SK-N-SH treated with all-trans-retinoic acid at 6 μM for 48 hours (cell line): ENCODE measurements around the gene DES.
"Not testable (repeated sequence)": the region's sequence is repeated elsewhere in the genome, so short reads cannot be mapped to it uniquely, and the experiment has no call there.

Source experiments
- TOX ChIP-seq: fragments of 250-450 bp; sonication (Bioruptor Pico); IDR thresholded peaks from 2 replicates; pipeline ENCODE4 v1.8.0; 2021; ENCODE audit warnings: mild to moderate bottlenecking, moderate library complexity, borderline replicate concordance
- ZC3H10 ChIP-seq: fragments of 250-450 bp; sonication (Bioruptor Pico); IDR thresholded peaks from 2 replicates; pipeline ENCODE4 v1.5.1; 2021; ENCODE audit warnings: mild to moderate bottlenecking, moderate library complexity
- ZNF565 ChIP-seq: fragments of 450-650 bp; formaldehyde crosslinking; conservative IDR thresholded peaks from 2 replicates; pipeline ENCODE4 v1.5.0; 2020; ENCODE audit warnings: low read depth, mild to moderate bottlenecking, moderate library complexity
- TF ChIP-seq, protein P1 (sequence below): fragments of 250-450 bp; sonication (Bioruptor Pico); IDR thresholded peaks from 2 replicates; pipeline ENCODE4 v1.8.0; 2020; ENCODE audit warnings: mild to moderate bottlenecking, moderate library complexity, borderline replicate concordance

DNA sequence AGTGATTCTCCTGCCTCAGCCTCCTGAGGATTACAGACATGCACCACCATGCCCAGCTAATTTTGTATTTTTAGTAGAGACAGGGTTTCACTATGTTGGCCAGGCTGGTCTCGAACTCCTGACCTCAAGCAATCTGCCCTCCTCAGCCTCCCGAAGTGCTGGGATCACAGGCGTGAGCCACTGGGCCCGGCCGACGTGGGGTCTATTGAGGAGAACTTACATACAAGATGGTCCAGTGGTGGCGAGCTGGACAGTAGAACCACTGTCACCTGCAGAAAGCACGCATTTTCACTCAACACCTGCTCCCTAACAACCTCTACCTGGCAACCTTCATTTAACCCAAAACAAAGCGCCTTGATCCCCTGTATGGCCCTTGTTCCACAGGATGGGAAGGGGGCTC is 23.1 kb upstream of the DES start:
- TF ChIP-seq ZNF565, TOX, ZC3H10 (CRISPR knock-in tag): not testable (repeated sequence)
- TF ChIP-seq, protein P1, sequence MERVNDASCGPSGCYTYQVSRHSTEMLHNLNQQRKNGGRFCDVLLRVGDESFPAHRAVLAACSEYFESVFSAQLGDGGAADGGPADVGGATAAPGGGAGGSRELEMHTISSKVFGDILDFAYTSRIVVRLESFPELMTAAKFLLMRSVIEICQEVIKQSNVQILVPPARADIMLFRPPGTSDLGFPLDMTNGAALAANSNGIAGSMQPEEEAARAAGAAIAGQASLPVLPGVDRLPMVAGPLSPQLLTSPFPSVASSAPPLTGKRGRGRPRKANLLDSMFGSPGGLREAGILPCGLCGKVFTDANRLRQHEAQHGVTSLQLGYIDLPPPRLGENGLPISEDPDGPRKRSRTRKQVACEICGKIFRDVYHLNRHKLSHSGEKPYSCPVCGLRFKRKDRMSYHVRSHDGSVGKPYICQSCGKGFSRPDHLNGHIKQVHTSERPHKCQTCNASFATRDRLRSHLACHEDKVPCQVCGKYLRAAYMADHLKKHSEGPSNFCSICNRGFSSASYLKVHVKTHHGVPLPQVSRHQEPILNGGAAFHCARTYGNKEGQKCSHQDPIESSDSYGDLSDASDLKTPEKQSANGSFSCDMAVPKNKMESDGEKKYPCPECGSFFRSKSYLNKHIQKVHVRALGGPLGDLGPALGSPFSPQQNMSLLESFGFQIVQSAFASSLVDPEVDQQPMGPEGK (CRISPR knock-in tag), result not testable (repeated sequence)
